ENCODE measurements around the gene AMPD2. TPM values are rescaled to one million over a fixed set of nuclear protein-coding genes. Genes with fewer than 3 reads are reported as not detected.

The AMPD2 gene
- total RNA-seq, 2 donors from 2014 or later, result 169 to 202 TPM

GRCh38 chr1:109620401-109620791 is 759 bp downstream of the AMPD2 start:
- TF ChIP-seq CTCF (IDR thresholded peaks at IDR 0.05), result no peak
- peak overlapping the region; percentile 79 to 93 for H3K27ac ChIP-seq
- H3K4me3 ChIP-seq, result peak overlapping the region; percentile 88
- H3K9me3 ChIP-seq, result no peaks in the 10 kb centered on the region
- peaks cover 29 to 44% of the 10 kb centered on the region in 2 donors for H3K4me1 ChIP-seq (ENCODE audit: control insufficient read depth in 1 of 2, low read depth in 2 of 2)
- no peak for DNase-seq (ENCODE audit: low spot score)
- H3K36me3 ChIP-seq, result no peaks in the 10 kb centered on the region
- peak; percentile 36 for ATAC-seq (ENCODE audit: insufficient number of reproducible peaks, low FRiP score, low read depth)
- H3K27me3 ChIP-seq (replicated peaks; ENCODE audit: insufficient read depth), result no peaks in the 10 kb centered on the region

DNA sequence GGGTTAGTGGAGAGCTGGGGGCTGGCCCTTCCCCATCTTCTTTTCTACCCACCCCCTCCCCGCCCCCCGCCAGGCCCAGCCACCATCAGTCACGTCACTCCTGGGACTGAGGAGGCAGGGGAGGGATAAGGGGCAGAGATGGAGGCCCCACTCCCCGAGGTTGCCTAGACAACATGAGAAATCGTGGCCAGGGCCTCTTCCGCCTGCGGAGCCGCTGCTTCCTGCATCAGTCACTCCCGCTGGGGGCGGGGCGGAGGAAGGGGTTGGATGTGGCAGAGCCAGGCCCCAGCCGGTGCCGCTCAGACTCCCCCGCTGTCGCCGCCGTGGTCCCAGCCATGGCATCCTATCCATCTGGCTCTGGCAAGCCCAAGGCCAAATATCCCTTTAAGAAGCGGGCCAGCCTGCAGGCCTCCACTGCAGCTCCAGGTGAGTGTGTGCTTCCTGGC is 1.2 kb downstream of the AMPD2 start:
- Histone ChIP-seq H3K27me3 (replicated peaks; ENCODE audit: insufficient read depth) (no peaks in the 10 kb centered on the region), H3K9me3 (no peaks in the 10 kb centered on the region), H3K36me3 (no peaks in the 10 kb centered on the region), H3K4me3 (peak overlapping the region; percentile 88), H3K4me1 (ENCODE audit: control insufficient read depth in 1 of 2, low read depth in 2 of 2) (peaks cover 29 to 44% of the 10 kb centered on the region in 2 donors), H3K27ac (peak overlapping the region; percentile 79 to 93)
- DNase-seq (ENCODE audit: low spot score) (peak; percentile 97), ATAC-seq (ENCODE audit: insufficient number of reproducible peaks, low FRiP score, low read depth) (peak; percentile 63)
- no peak for TF ChIP-seq CTCF (IDR thresholded peaks at IDR 0.05)

DNA sequence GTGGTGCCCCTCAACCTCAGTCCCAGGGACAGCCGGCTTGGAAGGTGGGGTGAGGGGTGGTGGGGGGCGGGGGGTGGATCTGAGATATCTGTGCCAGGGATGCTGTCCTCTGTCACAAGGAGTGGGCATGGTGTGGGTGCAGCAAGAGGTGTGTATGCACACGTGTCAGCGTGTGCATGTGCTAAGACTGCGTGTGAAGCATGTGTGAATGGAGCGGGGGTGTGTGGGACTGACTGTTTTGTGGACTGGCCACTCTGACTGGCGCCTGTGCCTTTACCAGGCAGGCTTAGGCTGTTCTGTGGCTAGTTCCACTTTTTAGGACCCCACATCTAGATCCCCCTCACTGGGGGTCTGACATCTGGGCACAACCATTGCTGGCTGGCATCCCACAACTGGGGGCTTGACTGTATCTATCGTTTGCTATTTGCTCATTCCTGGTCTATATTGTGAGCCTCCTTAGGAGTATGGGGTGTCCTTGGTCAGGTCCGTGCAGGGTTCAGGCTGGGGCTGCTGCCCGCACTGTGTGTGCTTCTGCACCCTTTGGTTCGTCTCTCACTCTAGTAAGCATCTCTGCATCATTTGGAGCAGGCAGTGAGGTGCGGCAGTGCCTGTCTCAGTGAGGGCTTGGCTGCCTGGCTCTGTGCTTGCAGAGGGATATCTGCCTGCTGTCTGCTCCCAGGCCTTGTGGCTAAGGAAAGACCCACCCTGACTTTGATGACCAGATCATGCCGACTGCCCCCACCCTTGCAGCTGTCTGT is 1.9 kb downstream of the AMPD2 start:
- peak overlapping the region; percentile 79 to 93 for H3K27ac ChIP-seq
- peak overlapping the region; percentile 88 for H3K4me3 ChIP-seq
- no peaks in the 10 kb centered on the region for H3K27me3 ChIP-seq (replicated peaks; ENCODE audit: insufficient read depth)
- TF ChIP-seq CTCF (IDR thresholded peaks at IDR 0.05), result no peak
- H3K4me1 ChIP-seq (ENCODE audit: control insufficient read depth in 1 of 2, low read depth in 2 of 2), result peaks cover 29 to 44% of the 10 kb centered on the region in 2 donors
- ATAC-seq (ENCODE audit: insufficient number of reproducible peaks, low FRiP score, low read depth) (no peak), DNase-seq (ENCODE audit: low spot score) (no peak)
- H3K36me3 ChIP-seq, result peaks cover 6% of the 10 kb centered on the region
- no peaks in the 10 kb centered on the region for H3K9me3 ChIP-seq

GRCh38 chr1:109622137-109622892 is 2.7 kb downstream of the AMPD2 start:
- no peak for TF ChIP-seq CTCF (IDR thresholded peaks at IDR 0.05)
- Histone ChIP-seq H3K27ac (peak overlapping the region in 1 of 2 donors; percentile 56), H3K27me3 (replicated peaks; ENCODE audit: insufficient read depth) (no peaks in the 10 kb centered on the region), H3K36me3 (peaks cover 12% of the 10 kb centered on the region), H3K4me1 (ENCODE audit: control insufficient read depth in 1 of 2, low read depth in 2 of 2) (peaks cover 29 to 44% of the 10 kb centered on the region in 2 donors), H3K9me3 (no peaks in the 10 kb centered on the region), H3K4me3 (no peak overlapping the region)
- ATAC-seq (ENCODE audit: insufficient number of reproducible peaks, low FRiP score, low read depth) (no peak), DNase-seq (ENCODE audit: low spot score) (no peak)

DNA sequence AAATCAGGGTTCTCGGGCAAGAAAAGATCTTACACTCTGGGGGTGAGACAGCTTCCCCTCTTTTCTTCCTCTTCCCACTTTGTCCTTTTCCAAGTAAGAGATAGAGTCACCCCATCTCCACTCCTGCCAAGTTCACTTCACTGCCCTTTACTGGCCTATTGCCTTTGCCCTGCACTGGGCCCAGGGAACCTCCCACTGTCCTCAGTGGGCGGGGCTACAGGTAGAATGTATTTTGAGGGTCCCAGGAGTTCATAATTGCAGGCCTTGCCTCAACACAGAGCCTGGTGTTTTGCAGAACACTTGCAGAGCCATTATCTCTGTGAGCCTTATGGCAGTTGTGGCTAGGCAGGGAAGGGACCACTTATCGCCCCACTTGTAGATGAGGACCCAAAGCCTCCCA is 3.3 kb downstream of the AMPD2 start:
- no peak for DNase-seq (ENCODE audit: low spot score)
- Histone ChIP-seq H3K4me3 (no peak overlapping the region), H3K27ac (peak overlapping the region in 1 of 2 donors; percentile 56), H3K36me3 (peaks cover 18% of the 10 kb centered on the region), H3K9me3 (no peaks in the 10 kb centered on the region), H3K27me3 (replicated peaks; ENCODE audit: insufficient read depth) (no peaks in the 10 kb centered on the region), H3K4me1 (ENCODE audit: control insufficient read depth in 1 of 2, low read depth in 2 of 2) (peaks cover 29 to 44% of the 10 kb centered on the region in 2 donors)
- ATAC-seq (ENCODE audit: insufficient number of reproducible peaks, low FRiP score, low read depth), result no peak
- no peak for TF ChIP-seq CTCF (IDR thresholded peaks at IDR 0.05)

Data from thoracic aorta (tissue), 2 donors.